PC-9 (cell line): Measurements from ENCODE around the gene SRMS. TPM values are rescaled to one million over a fixed set of nuclear protein-coding genes. Genes with fewer than 3 reads are reported as not detected.

Experiments
- BruUV-seq: library from RNA; stranded (reverse); fragments of 400-500 nt; replicated peaks from 2 replicates; lab custom pipeline; 2021; lab: Mats Ljungman, UMichigan
- CTCF ChIA-PET: fragments of 300-600 bp; sonication (Branson Sonifier 250); formaldehyde crosslinking; loops from one replicate; lab custom pipeline; 2022; ENCODE audit warnings: antibody characterized with exemption; lab: Charles Lee
- POLR2A ChIA-PET: fragments of 300-600 bp; sonication (Branson Sonifier 250); formaldehyde crosslinking; loops from one replicate; lab custom pipeline; 2022; ENCODE audit warnings: antibody characterized with exemption; ENCODE audit not compliant: unreplicated experiment; lab: Charles Lee
- DNase-seq, 2 experiments: peaks; one replicate each; pipeline versions ENCODE4 v3.0.0 to v3.0.0-alpha.2; 2015 to 2022; ENCODE audit warnings: mixed read lengths in 1 of 2
- H2AFZ ChIP-seq: fragments of 200-600 bp; sonication (generic); 2 replicates; pipeline ENCODE4 v1.8.1; 2017; ENCODE audit warnings: antibody characterized with exemption
- H3F3A ChIP-seq: fragments of 200-600 bp; sonication (generic); 2 replicates; pipeline ENCODE4 v1.8.1; 2017; ENCODE audit warnings: antibody characterized with exemption, mild to moderate bottlenecking, low read depth; ENCODE audit not compliant: insufficient read depth
- H3K27ac ChIP-seq: fragments of 200-600 bp; sonication (generic); 2 replicates; pipeline ENCODE4 v1.6.1; 2016; ENCODE audit warnings: mixed run types
- H3K27me3 ChIP-seq: fragments of 200-600 bp; sonication (generic); 2 replicates; pipeline ENCODE4 v1.6.1; 2016; ENCODE audit warnings: low read depth, mixed run types; ENCODE audit not compliant: insufficient read depth
- H3K36me3 ChIP-seq: fragments of 200-600 bp; sonication (generic); 2 replicates; pipeline ENCODE4 v1.6.1; 2016; ENCODE audit warnings: low read depth, mixed run types
- H3K4me1 ChIP-seq: fragments of 200-600 bp; sonication (generic); replicated peaks from 2 replicates; pipeline ENCODE4 v1.6.1; 2016; ENCODE audit warnings: mixed run types; ENCODE audit not compliant: insufficient read depth
- H3K4me2 ChIP-seq: fragments of 200-600 bp; sonication (generic); 2 replicates; pipeline ENCODE4 v1.6.1; 2017; ENCODE audit warnings: mixed run types
- H3K4me3 ChIP-seq: fragments of 200-600 bp; sonication (generic); 2 replicates; pipeline ENCODE4 v1.6.1; 2016; ENCODE audit warnings: mixed run types
- H3K79me2 ChIP-seq: fragments of 200-600 bp; sonication (generic); 2 replicates; pipeline ENCODE4 v1.6.1; 2017; ENCODE audit warnings: low read depth, mixed run types
- H3K9me2 ChIP-seq: fragments of 200-600 bp; sonication (generic); 2 replicates; pipeline ENCODE4 v1.8.1; 2017; ENCODE audit warnings: mild to moderate bottlenecking; ENCODE audit not compliant: insufficient read depth
- H3K9me3 ChIP-seq: fragments of 200-600 bp; sonication (generic); 2 replicates; pipeline ENCODE4 v1.8.1; 2016; ENCODE audit warnings: low read depth; ENCODE audit not compliant: insufficient read depth
- H4K20me1 ChIP-seq: fragments of 200-600 bp; sonication (generic); 2 replicates; pipeline ENCODE4 v1.8.1; 2017; ENCODE audit not compliant: insufficient read depth
- CTCF ChIP-seq: fragments of 200-600 bp; sonication (generic); conservative IDR thresholded peaks from 2 replicates; pipeline ENCODE4 v1.6.1; 2017; ENCODE audit warnings: mixed run types, antibody characterized with exemption, mild to moderate bottlenecking, moderate library complexity
- EZH2 ChIP-seq: fragments of 200-600 bp; sonication (generic); IDR thresholded peaks from 2 replicates; pipeline ENCODE4 v1.8.0; 2017; ENCODE audit warnings: antibody characterized with exemption, low read depth
- intact Hi-C: fragments of 100-400 bp; cut with micrococcal nuclease; formaldehyde crosslinking; loops from one replicate; pipeline ENCODE4 v1.10.0; 2022; ENCODE audit not compliant: unreplicated experiment
- total RNA-seq: library from RNA; stranded (reverse); gene quantifications from 2 replicates; pipeline ENCODE4 v1.2.3, GENCODE V29; 2021

The SRMS gene
- total RNA-seq, 1 experiment from 2014 or later: 1.2 TPM

GRCh38 chr20:63544958-63545516, 2.5 kb downstream of the SRMS start:
- Histone ChIP-seq H3F3A (peaks cover 26% of the 10 kb centered on the region; the same call in 1 of the 2 replicates), H3K27ac (peak overlapping the region; percentile 73), H3K27me3 (no peaks in the 10 kb centered on the region), H3K9me2 (no peaks in the 10 kb centered on the region), H4K20me1 (no peaks in the 10 kb centered on the region), H3K79me2 (no peaks in the 10 kb centered on the region), H3K9me3 (no peaks in the 10 kb centered on the region), H2AFZ (no peak overlapping the region), H3K36me3 (no peaks in the 10 kb centered on the region), H3K4me2 (peak overlapping the region; percentile 71), H3K4me3 (peak overlapping the region; percentile 28; the same call in 1 of the 2 replicates), H3K4me1 (peaks cover 63% of the 10 kb centered on the region)
- no peak for TF ChIP-seq CTCF
- TF ChIP-seq EZH2: no peak
- ChIA-PET CTCF (no interaction called here), POLR2A (interaction anchor here (0.6 kb wide), 4 partner anchors 11 to 441 kb away, joined by 3 to 9 read pairs (median 6); no protein-coding TSS in a partner anchor)
- peak; percentile 95 to 96 for DNase-seq
- no TSS peak for BruUV-seq
- intact Hi-C loops: no loop called here

- peak in 1 of 2 experiments; percentile 43 for DNase-seq
- no TSS peak for BruUV-seq
- no peak overlapping the region for H3K27ac ChIP-seq
- POLR2A ChIA-PET: interaction anchor here (0.6 kb wide), 3 partner anchors 98 to 442 kb away, joined by 4 to 9 read pairs (median 8); no protein-coding TSS in a partner anchor
- CTCF ChIA-PET: no interaction called here
- H3K9me2 ChIP-seq: no peaks in the 10 kb centered on the region
- H3K9me3 ChIP-seq: no peaks in the 10 kb centered on the region
- H3F3A ChIP-seq: peaks cover 27% of the 10 kb centered on the region; the same call in 1 of the 2 replicates
- H3K36me3 ChIP-seq: no peaks in the 10 kb centered on the region
- no peaks in the 10 kb centered on the region for H3K27me3 ChIP-seq
- no peaks in the 10 kb centered on the region for H3K79me2 ChIP-seq
- intact Hi-C loops: no loop called here
- no peak overlapping the region for H2AFZ ChIP-seq
- H3K4me3 ChIP-seq: no peak overlapping the region
- peaks cover 69% of the 10 kb centered on the region for H3K4me1 ChIP-seq
- H3K4me2 ChIP-seq: peak overlapping the region; percentile 71
- no peaks in the 10 kb centered on the region for H4K20me1 ChIP-seq
- TF ChIP-seq EZH2: no peak
Measured at GRCh38 chr20:63544241-63544957, 3.1 kb downstream of the SRMS start.

GRCh38 chr20:63543733-63544132, 3.8 kb downstream of the SRMS start:
- no peak overlapping the region for H3K27ac ChIP-seq
- H3K4me3 ChIP-seq: no peak overlapping the region
- H3K27me3 ChIP-seq: no peaks in the 10 kb centered on the region
- no peaks in the 10 kb centered on the region for H3K9me3 ChIP-seq
- H4K20me1 ChIP-seq: no peaks in the 10 kb centered on the region
- no peak for DNase-seq
- ChIA-PET POLR2A (no interaction called here), CTCF (interaction anchor here (0.6 kb wide), 1 partner anchor 20 kb away, joined by 4 read pairs; no protein-coding TSS in a partner anchor)
- no peak overlapping the region for H2AFZ ChIP-seq
- TF ChIP-seq EZH2 (no peak), CTCF (no peak)
- no peaks in the 10 kb centered on the region for H3K9me2 ChIP-seq
- H3K36me3 ChIP-seq: no peaks in the 10 kb centered on the region
- H3K4me1 ChIP-seq: peaks cover 76% of the 10 kb centered on the region
- no TSS peak for BruUV-seq
- intact Hi-C loops: no loop called here
- peaks cover 33% of the 10 kb centered on the region; the same call in 1 of the 2 replicates for H3F3A ChIP-seq
- H3K4me2 ChIP-seq: peak overlapping the region; percentile 71; the same call in 1 of the 2 replicates
- H3K79me2 ChIP-seq: no peaks in the 10 kb centered on the region
